Stimulated activated memory B cell treated with anti-CD40 and anti-IgM and Interleukin-4, amounts not matched to agents 10 μg/mL and 1 μg/mL and 100 μg/mL, for 72 hours (primary cell): ENCODE data around the gene IRF2BPL.

Experiments
- ATAC-seq: fragments of 150-1000 bp; cut with Tn5 transposase; 2 replicates; pipeline ENCODE4 v1.10.0; 2021
- H3K27ac Mint-ChIP-seq: one replicate; pipeline ENCODE4 v1.8.0; 2022; ENCODE audit warnings: mild to moderate bottlenecking, mixed read lengths
- H3K27me3 Mint-ChIP-seq: one replicate; pipeline ENCODE4 v1.8.0; 2022; ENCODE audit warnings: mixed read lengths
- H3K36me3 Mint-ChIP-seq: one replicate; pipeline ENCODE4 v1.8.0; 2022; ENCODE audit warnings: mixed read lengths
- H3K4me1 Mint-ChIP-seq: one replicate; pipeline ENCODE4 v1.8.0; 2022; ENCODE audit warnings: mixed read lengths
- H3K4me3 Mint-ChIP-seq: one replicate; pipeline ENCODE4 v1.8.0; 2022; ENCODE audit warnings: mild to moderate bottlenecking, moderate library complexity, mixed read lengths
- H3K9me3 Mint-ChIP-seq: one replicate; pipeline ENCODE4 v1.8.0; 2022; ENCODE audit warnings: mixed read lengths

IRF2BPL gene

GRCh38 chr14:76998910-76999309 lies 29.6 kb downstream of the IRF2BPL start:
- no peak overlapping the region for H3K27ac Mint-ChIP-seq
- no peaks in the 10 kb centered on the region for H3K27me3 Mint-ChIP-seq
- H3K4me3 Mint-ChIP-seq = no peak overlapping the region
- no peaks in the 10 kb centered on the region for H3K36me3 Mint-ChIP-seq
- no peak for ATAC-seq
- H3K4me1 Mint-ChIP-seq = peaks cover 30% of the 10 kb centered on the region
- H3K9me3 Mint-ChIP-seq = no peaks in the 10 kb centered on the region

GRCh38 chr14:76997257-76997970 lies 31.1 kb downstream of the IRF2BPL start:
- Mint-ChIP-seq H3K9me3 (no peaks in the 10 kb centered on the region), H3K27ac (no peak overlapping the region), H3K4me3 (no peak overlapping the region), H3K4me1 (peaks cover 36% of the 10 kb centered on the region), H3K36me3 (no peaks in the 10 kb centered on the region), H3K27me3 (no peaks in the 10 kb centered on the region)
- no peak for ATAC-seq

GRCh38 chr14:76996563-76997146 lies 31.9 kb downstream of the IRF2BPL start:
- H3K27ac Mint-ChIP-seq = no peak overlapping the region
- no peak for ATAC-seq
- no peaks in the 10 kb centered on the region for H3K27me3 Mint-ChIP-seq
- no peaks in the 10 kb centered on the region for H3K36me3 Mint-ChIP-seq
- peaks cover 36% of the 10 kb centered on the region for H3K4me1 Mint-ChIP-seq
- no peaks in the 10 kb centered on the region for H3K9me3 Mint-ChIP-seq
- H3K4me3 Mint-ChIP-seq = no peak overlapping the region

- Mint-ChIP-seq H3K9me3 (no peaks in the 10 kb centered on the region), H3K36me3 (no peaks in the 10 kb centered on the region), H3K4me1 (peaks cover 28% of the 10 kb centered on the region), H3K27ac (no peak overlapping the region), H3K27me3 (no peaks in the 10 kb centered on the region), H3K4me3 (no peak overlapping the region)
- no peak for ATAC-seq
These were observed 33.1 kb downstream of the IRF2BPL start for GRCh38 chr14:76995279-76996035.

GRCh38 chr14:76993752-76994151 lies 34.8 kb downstream of the IRF2BPL start:
- Mint-ChIP-seq H3K9me3 (no peaks in the 10 kb centered on the region), H3K36me3 (no peaks in the 10 kb centered on the region), H3K27me3 (no peaks in the 10 kb centered on the region), H3K4me1 (peaks cover 30% of the 10 kb centered on the region), H3K4me3 (no peak overlapping the region), H3K27ac (no peak overlapping the region)
- ATAC-seq = no peak

GRCh38 chr14:76990084-76990483 lies 38.4 kb downstream of the IRF2BPL start:
- Mint-ChIP-seq H3K36me3 (no peaks in the 10 kb centered on the region), H3K4me1 (peaks cover 23% of the 10 kb centered on the region), H3K27me3 (no peaks in the 10 kb centered on the region), H3K27ac (no peak overlapping the region), H3K9me3 (peaks cover 3% of the 10 kb centered on the region), H3K4me3 (no peak overlapping the region)
- ATAC-seq = no peak

- H3K27me3 Mint-ChIP-seq = no peaks in the 10 kb centered on the region
- no peak overlapping the region for H3K4me3 Mint-ChIP-seq
- no peaks in the 10 kb centered on the region for H3K36me3 Mint-ChIP-seq
- peaks cover 3% of the 10 kb centered on the region for H3K9me3 Mint-ChIP-seq
- peaks cover 14% of the 10 kb centered on the region for H3K4me1 Mint-ChIP-seq
- H3K27ac Mint-ChIP-seq = no peak overlapping the region
- no peak for ATAC-seq
These were observed 40.5 kb downstream of the IRF2BPL start for GRCh38 chr14:76987956-76988520.

- peaks cover 6% of the 10 kb centered on the region for H3K9me3 Mint-ChIP-seq
- ATAC-seq = no peak
- H3K4me3 Mint-ChIP-seq = no peak overlapping the region
- peaks cover 4% of the 10 kb centered on the region for H3K36me3 Mint-ChIP-seq
- H3K27me3 Mint-ChIP-seq = no peaks in the 10 kb centered on the region
- no peak overlapping the region for H3K27ac Mint-ChIP-seq
- peaks cover 14% of the 10 kb centered on the region for H3K4me1 Mint-ChIP-seq
These were observed 42.3 kb downstream of the IRF2BPL start for GRCh38 chr14:76986231-76986565.

GRCh38 chr14:76985540-76986230 lies 42.8 kb downstream of the IRF2BPL start:
- Mint-ChIP-seq H3K27me3 (no peaks in the 10 kb centered on the region), H3K36me3 (peaks cover 4% of the 10 kb centered on the region), H3K27ac (no peak overlapping the region), H3K9me3 (peaks cover 6% of the 10 kb centered on the region), H3K4me3 (no peak overlapping the region), H3K4me1 (peaks cover 14% of the 10 kb centered on the region)
- no peak for ATAC-seq

- peaks cover 6% of the 10 kb centered on the region for H3K9me3 Mint-ChIP-seq
- no peak overlapping the region for H3K27ac Mint-ChIP-seq
- ATAC-seq = no peak
- peaks cover 4% of the 10 kb centered on the region for H3K36me3 Mint-ChIP-seq
- peaks cover 8% of the 10 kb centered on the region for H3K4me1 Mint-ChIP-seq
- no peak overlapping the region for H3K4me3 Mint-ChIP-seq
- no peaks in the 10 kb centered on the region for H3K27me3 Mint-ChIP-seq
These were observed 43.6 kb downstream of the IRF2BPL start for GRCh38 chr14:76984787-76985375.

- no peaks in the 10 kb centered on the region for H3K27me3 Mint-ChIP-seq
- H3K27ac Mint-ChIP-seq = peak overlapping the region; percentile 35
- H3K4me1 Mint-ChIP-seq = peaks cover 8% of the 10 kb centered on the region
- peaks cover 6% of the 10 kb centered on the region for H3K9me3 Mint-ChIP-seq
- ATAC-seq = no peak
- no peak overlapping the region for H3K4me3 Mint-ChIP-seq
- H3K36me3 Mint-ChIP-seq = peaks cover 4% of the 10 kb centered on the region
These were observed 44.2 kb downstream of the IRF2BPL start for GRCh38 chr14:76984297-76984696.

- H3K27ac Mint-ChIP-seq = no peak overlapping the region
- H3K4me3 Mint-ChIP-seq = no peak overlapping the region
- H3K36me3 Mint-ChIP-seq = peaks cover 4% of the 10 kb centered on the region
- peaks cover 21% of the 10 kb centered on the region for H3K4me1 Mint-ChIP-seq
- H3K9me3 Mint-ChIP-seq = peaks cover 4% of the 10 kb centered on the region
- no peak for ATAC-seq
- no peaks in the 10 kb centered on the region for H3K27me3 Mint-ChIP-seq
These were observed 46.8 kb downstream of the IRF2BPL start for GRCh38 chr14:76981670-76982069.

GRCh38 chr14:76977793-76978720 lies 50.5 kb downstream of the IRF2BPL start:
- Mint-ChIP-seq H3K27me3 (no peaks in the 10 kb centered on the region), H3K9me3 (peaks cover 4% of the 10 kb centered on the region), H3K4me3 (no peak overlapping the region), H3K27ac (peak overlapping the region; percentile 84), H3K4me1 (peaks cover 32% of the 10 kb centered on the region), H3K36me3 (peaks cover 4% of the 10 kb centered on the region)
- ATAC-seq = peak; percentile 97
